K562 (cell line): Measurements from ENCODE around the gene HMBS. TPM values are rescaled to one million over a fixed set of nuclear protein-coding genes. Genes with fewer than 3 reads are reported as not detected.
A peak's percentile ranks its signal among the peaks of the same experiment; 100 is the strongest.

Source experiments
- ARID3B ChIP-seq: fragments of 250-450 bp; sonication (Bioruptor Pico); IDR thresholded peaks from 2 replicates; pipeline ENCODE4 v1.4.0; 2020; ENCODE audit warnings: borderline replicate concordance
- CBX1 ChIP-seq: sonication (generic); IDR thresholded peaks from 2 replicates; pipeline ENCODE4 v1.6.1; 2016; ENCODE audit warnings: antibody characterized with exemption, low read depth, mild to moderate bottlenecking
- GABPB1 ChIP-seq: sonication (generic); formaldehyde crosslinking; IDR thresholded peaks from 2 replicates; pipeline ENCODE4 v1.8.0; 2022; ENCODE audit warnings: mild to moderate bottlenecking, missing genetic modification reagents
- GMEB1 ChIP-seq: fragments of 250-450 bp; sonication (Bioruptor Pico); IDR thresholded peaks from 2 replicates; pipeline ENCODE4 v1.4.0; 2020; ENCODE audit warnings: mild to moderate bottlenecking
- HES1 ChIP-seq: fragments of 450-650 bp; IDR thresholded peaks from 2 replicates; pipeline ENCODE4 v1.6.1; 2016; ENCODE audit warnings: low read depth, mild to moderate bottlenecking, moderate library complexity
- HEY1 ChIP-seq: fragments of 250-450 bp; sonication (Bioruptor Pico); IDR thresholded peaks from 2 replicates; pipeline ENCODE4 v1.5.0; 2020; ENCODE audit warnings: mild to moderate bottlenecking, moderate library complexity, borderline replicate concordance
- MNT ChIP-seq, 2 experiments: fragments of 450-650 bp; conservative IDR thresholded peaks; 2 replicates each; pipeline ENCODE4 v1.6.1; 2017; ENCODE audit warnings: mild to moderate bottlenecking in 2 of 2, moderate library complexity in 2 of 2
- SIRT6 ChIP-seq: IDR thresholded peaks from one replicate; pipeline ENCODE4 v1.6.1; 2012; ENCODE audit warnings: low read depth, mild to moderate bottlenecking, control low read depth, inconsistent platforms, low read length, moderate library complexity
- STAT5A ChIP-seq: IDR thresholded peaks from 2 replicates; pipeline ENCODE4 v1.6.1; 2012; ENCODE audit warnings: low read length, inconsistent platforms, borderline replicate concordance
- TAL1 ChIP-seq: fragments of 450-650 bp; IDR thresholded peaks from 2 replicates; pipeline ENCODE4 v1.6.1; 2016; ENCODE audit warnings: mild to moderate bottlenecking
- TEAD1 ChIP-seq, 2 experiments: fragments of 450-650 bp in 1 of 2; sonication (generic) in 1 of 2; formaldehyde crosslinking; IDR thresholded peaks; 2 replicates each; pipeline versions ENCODE4 v1.4.0 to v1.8.0; 2020 to 2022; ENCODE audit warnings: mild to moderate bottlenecking in 2 of 2, missing genetic modification reagents in 1 of 2
- polyA plus RNA-seq, 8 experiments: library from polyadenylated mRNA; depleted of rRNA in 4 of 8; stranded (reverse) in 5 of 8; unstranded in 3 of 8; fragments of >200 nt; fragmentation: Nextera tagmentation in 2 of 8; fragmentation: Illumina TruSeq in 1 of 8; extraction: Ambion mirVana in 2 of 8; extraction: Trizol in 1 of 8; gene quantifications; 2 replicates each; pipeline versions ENCODE4 v1.2.1 to v1.2.3, GENCODE V29; 2011 to 2014; ENCODE audit warnings: inconsistent platforms in 1 of 8, missing spikeins in 1 of 8
- total RNA-seq, 7 experiments: library from RNA; depleted of rRNA in 6 of 7; stranded (reverse); fragments of >200 nt in 6 of 7; fragmentation: Illumina TruSeq in 2 of 7; extraction: Trizol in 2 of 7; gene quantifications; 2 replicates each; pipeline versions ENCODE4 v1.2.1 to v1.2.3, GENCODE V29; 2011 to 2021; ENCODE audit warnings: low replicate concordance in 1 of 7
- TF ChIP-seq, protein P1 (sequence below): fragments of 450-650 bp; IDR thresholded peaks from 2 replicates; pipeline ENCODE4 v1.6.1; 2016; ENCODE audit warnings: borderline replicate concordance
- TF ChIP-seq, protein P2 (sequence below): sonication (generic); formaldehyde crosslinking; IDR thresholded peaks from 2 replicates; pipeline ENCODE4 v1.8.0; 2022; ENCODE audit warnings: mild to moderate bottlenecking, missing genetic modification reagents
- TF ChIP-seq, protein P3 (sequence below), 2 experiments: IDR thresholded peaks; 2 replicates each; pipeline ENCODE4 v1.6.1; 2012; ENCODE audit warnings: improper control_type of control experiment in 2 of 2, low read depth in 2 of 2, low read length in 2 of 2, borderline replicate concordance in 1 of 2

The HMBS gene
- total and polyA plus RNA-seq, 9 of the 15 experiments (the other 6 are each of a cell fraction or from before 2014, with no cell fraction given) = 56.9 to 385 (median 286) TPM

GRCh38 chr11:119095066-119095880, 10.6 kb downstream of the HMBS start (continued):
- TF ChIP-seq, protein P1, sequence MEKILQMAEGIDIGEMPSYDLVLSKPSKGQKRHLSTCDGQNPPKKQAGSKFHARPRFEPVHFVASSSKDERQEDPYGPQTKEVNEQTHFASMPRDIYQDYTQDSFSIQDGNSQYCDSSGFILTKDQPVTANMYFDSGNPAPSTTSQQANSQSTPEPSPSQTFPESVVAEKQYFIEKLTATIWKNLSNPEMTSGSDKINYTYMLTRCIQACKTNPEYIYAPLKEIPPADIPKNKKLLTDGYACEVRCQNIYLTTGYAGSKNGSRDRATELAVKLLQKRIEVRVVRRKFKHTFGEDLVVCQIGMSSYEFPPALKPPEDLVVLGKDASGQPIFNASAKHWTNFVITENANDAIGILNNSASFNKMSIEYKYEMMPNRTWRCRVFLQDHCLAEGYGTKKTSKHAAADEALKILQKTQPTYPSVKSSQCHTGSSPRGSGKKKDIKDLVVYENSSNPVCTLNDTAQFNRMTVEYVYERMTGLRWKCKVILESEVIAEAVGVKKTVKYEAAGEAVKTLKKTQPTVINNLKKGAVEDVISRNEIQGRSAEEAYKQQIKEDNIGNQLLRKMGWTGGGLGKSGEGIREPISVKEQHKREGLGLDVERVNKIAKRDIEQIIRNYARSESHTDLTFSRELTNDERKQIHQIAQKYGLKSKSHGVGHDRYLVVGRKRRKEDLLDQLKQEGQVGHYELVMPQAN = peak; percentile 91
- TF ChIP-seq STAT5A (peak; percentile 24; the same call in 1 of the 2 replicates), ARID3B (CRISPR knock-in tag) (peak; percentile 41; the same call in 1 of the 2 replicates), TEAD1 (CRISPR knock-in tag; IDR thresholded peaks at IDR 0.05) (peak in 1 of 2 experiments; percentile 78; a peak in 2 of 4 replicates), HES1 (peak; percentile 51; the same call in 1 of the 2 replicates), HEY1 (CRISPR knock-in tag) (peak; percentile 44; the same call in 1 of the 2 replicates), MNT (conservative IDR thresholded peaks at IDR 0.05) (peak; percentile 78 to 89), CBX1 (peak; percentile 94), SIRT6 (peak; percentile 6), GABPB1 (CRISPR knock-in tag) (peak; percentile 92), GMEB1 (peak; percentile 47; the same call in 1 of the 2 replicates), TAL1 (no peak)
- TF ChIP-seq, protein P2, sequence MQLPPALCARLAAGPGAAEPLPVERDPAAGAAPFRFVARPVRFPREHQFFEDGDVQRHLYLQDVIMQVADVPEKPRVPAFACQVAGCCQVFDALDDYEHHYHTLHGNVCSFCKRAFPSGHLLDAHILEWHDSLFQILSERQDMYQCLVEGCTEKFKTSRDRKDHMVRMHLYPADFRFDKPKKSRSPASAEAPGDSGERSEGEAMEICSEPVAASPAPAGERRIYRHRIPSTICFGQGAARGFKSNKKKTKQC = peak; percentile 90
- TF ChIP-seq, protein P3, sequence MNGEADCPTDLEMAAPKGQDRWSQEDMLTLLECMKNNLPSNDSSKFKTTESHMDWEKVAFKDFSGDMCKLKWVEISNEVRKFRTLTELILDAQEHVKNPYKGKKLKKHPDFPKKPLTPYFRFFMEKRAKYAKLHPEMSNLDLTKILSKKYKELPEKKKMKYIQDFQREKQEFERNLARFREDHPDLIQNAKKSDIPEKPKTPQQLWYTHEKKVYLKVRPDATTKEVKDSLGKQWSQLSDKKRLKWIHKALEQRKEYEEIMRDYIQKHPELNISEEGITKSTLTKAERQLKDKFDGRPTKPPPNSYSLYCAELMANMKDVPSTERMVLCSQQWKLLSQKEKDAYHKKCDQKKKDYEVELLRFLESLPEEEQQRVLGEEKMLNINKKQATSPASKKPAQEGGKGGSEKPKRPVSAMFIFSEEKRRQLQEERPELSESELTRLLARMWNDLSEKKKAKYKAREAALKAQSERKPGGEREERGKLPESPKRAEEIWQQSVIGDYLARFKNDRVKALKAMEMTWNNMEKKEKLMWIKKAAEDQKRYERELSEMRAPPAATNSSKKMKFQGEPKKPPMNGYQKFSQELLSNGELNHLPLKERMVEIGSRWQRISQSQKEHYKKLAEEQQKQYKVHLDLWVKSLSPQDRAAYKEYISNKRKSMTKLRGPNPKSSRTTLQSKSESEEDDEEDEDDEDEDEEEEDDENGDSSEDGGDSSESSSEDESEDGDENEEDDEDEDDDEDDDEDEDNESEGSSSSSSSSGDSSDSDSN (IDR thresholded peaks at IDR 0.05; ENCODE audit: borderline replicate concordance in 1 of 2, low read depth in 2 of 2, low read length in 2 of 2) = peak; percentile 60 to 82; a peak in 1 of 4 replicates
